ENCODE data around the gene DCST2. TPM values are rescaled to one million over a fixed set of nuclear protein-coding genes. Genes with fewer than 3 reads are reported as not detected.

DCST2 gene
- total and polyA plus RNA-seq, 9 of the 15 experiments (the other 6 are each of a cell fraction or from before 2014, with no cell fraction given): 0.09 to 0.49 (median 0.11) TPM; not detected in 3

- TF ChIP-seq TAF1 (IDR thresholded peaks at IDR 0.05; ENCODE audit: control insufficient read depth, extremely low read depth, insufficient read depth, low read length, severe bottlenecking) (no peak), MBD2 (IDR thresholded peaks at IDR 0.05; ENCODE audit: borderline replicate concordance, low read depth) (no peak), MNT (conservative IDR thresholded peaks at IDR 0.05) (no peak), CGGBP1 (CRISPR knock-in tag; IDR thresholded peaks at IDR 0.05) (no peak), SAFB2 (IDR thresholded peaks at IDR 0.05; ENCODE audit: borderline replicate concordance, low read depth, low read length, severe bottlenecking) (no peak), C11orf30 (IDR thresholded peaks at IDR 0.05; ENCODE audit: low read depth) (no peak), ZNF316 (IDR thresholded peaks at IDR 0.05) (no peak), SREBF2 (CRISPR knock-in tag; IDR thresholded peaks at IDR 0.05) (no peak), MTA3 (IDR thresholded peaks at IDR 0.05; ENCODE audit: borderline replicate concordance) (0 out of 2 replicates have a peak, but pooled peaks have one; percentile 46), ZNF584 (CRISPR knock-in tag; IDR thresholded peaks at IDR 0.05; ENCODE audit: low read depth) (no peak), CBX8 (IDR thresholded peaks at IDR 0.05; ENCODE audit: borderline replicate concordance, extremely low read depth, low read depth, low read length, poor library complexity, severe bottlenecking) (no peak), ZNF589 (CRISPR knock-in tag; IDR thresholded peaks at IDR 0.05; ENCODE audit: low read depth) (peak; percentile 11; the same call in 1 of the 2 replicates), MITF (IDR thresholded peaks at IDR 0.05) (no peak), HSF4 (CRISPR knock-in tag; IDR thresholded peaks at IDR 0.05; ENCODE audit: borderline replicate concordance) (no peak; the same call in 1 of the 2 replicates), JUNB (CRISPR knock-in tag; conservative IDR thresholded peaks at IDR 0.05) (no peak), ADNP (tag; IDR thresholded peaks at IDR 0.05) (no peak), KAT8 (IDR thresholded peaks at IDR 0.05; ENCODE audit: low read depth) (no peak), TCFL5 (CRISPR knock-in tag; conservative IDR thresholded peaks at IDR 0.05) (no peak), PATZ1 (CRISPR knock-in tag; IDR thresholded peaks at IDR 0.05; ENCODE audit: borderline replicate concordance) (0 out of 2 replicates have a peak, but pooled peaks have one; percentile 15), FOXA1 (IDR thresholded peaks at IDR 0.05; ENCODE audit: borderline replicate concordance) (no peak)
Observed at GRCh38 chr1:155004352-155005075, 29.1 kb downstream of the DCST2 start (continued).

Data from K562 (cell line).